ENCODE results near the gene UBAC2.

DNA sequence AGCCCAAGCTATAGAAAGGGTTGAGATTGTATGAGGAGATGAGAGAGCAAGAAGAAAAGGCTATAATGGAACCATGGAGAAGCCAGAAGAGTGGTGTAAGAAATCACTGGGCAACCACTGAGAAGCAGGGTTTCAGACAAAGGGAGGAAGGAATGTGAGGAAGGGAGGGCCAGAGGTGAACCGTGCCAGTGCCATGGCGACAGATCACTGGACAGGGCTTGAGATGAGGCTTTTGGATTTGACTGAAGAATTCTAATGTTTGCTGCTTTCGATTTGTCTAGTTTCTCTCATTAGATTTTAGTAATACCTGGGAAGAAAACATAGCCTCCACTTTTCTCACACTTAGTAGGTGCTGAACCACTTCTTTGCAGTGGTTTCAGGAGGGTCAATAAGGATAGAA, 112.8 kb downstream of the UBAC2 start:
- TF ChIP-seq POLR2A (IDR thresholded peaks at IDR 0.05) (no peak), EP300 (IDR thresholded peaks at IDR 0.05) (no peak)
- TF ChIP-seq, protein P1, sequence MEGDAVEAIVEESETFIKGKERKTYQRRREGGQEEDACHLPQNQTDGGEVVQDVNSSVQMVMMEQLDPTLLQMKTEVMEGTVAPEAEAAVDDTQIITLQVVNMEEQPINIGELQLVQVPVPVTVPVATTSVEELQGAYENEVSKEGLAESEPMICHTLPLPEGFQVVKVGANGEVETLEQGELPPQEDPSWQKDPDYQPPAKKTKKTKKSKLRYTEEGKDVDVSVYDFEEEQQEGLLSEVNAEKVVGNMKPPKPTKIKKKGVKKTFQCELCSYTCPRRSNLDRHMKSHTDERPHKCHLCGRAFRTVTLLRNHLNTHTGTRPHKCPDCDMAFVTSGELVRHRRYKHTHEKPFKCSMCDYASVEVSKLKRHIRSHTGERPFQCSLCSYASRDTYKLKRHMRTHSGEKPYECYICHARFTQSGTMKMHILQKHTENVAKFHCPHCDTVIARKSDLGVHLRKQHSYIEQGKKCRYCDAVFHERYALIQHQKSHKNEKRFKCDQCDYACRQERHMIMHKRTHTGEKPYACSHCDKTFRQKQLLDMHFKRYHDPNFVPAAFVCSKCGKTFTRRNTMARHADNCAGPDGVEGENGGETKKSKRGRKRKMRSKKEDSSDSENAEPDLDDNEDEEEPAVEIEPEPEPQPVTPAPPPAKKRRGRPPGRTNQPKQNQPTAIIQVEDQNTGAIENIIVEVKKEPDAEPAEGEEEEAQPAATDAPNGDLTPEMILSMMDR (IDR thresholded peaks at IDR 0.05): no peak

Data from tibial nerve (tissue), 4 donors.